ENCODE data around the gene SOCS3.

SOCS3 gene

GRCh38 chr17:78368348-78368747 lies 8.5 kb upstream of the SOCS3 start:
- POLR2A ChIA-PET = interaction anchor here (1.2 to 2.7 kb wide), 2 partner anchors 8 to 10 kb away, joined by 4 to 10 read pairs; partner anchors contain the start of gene PGS1

DNA sequence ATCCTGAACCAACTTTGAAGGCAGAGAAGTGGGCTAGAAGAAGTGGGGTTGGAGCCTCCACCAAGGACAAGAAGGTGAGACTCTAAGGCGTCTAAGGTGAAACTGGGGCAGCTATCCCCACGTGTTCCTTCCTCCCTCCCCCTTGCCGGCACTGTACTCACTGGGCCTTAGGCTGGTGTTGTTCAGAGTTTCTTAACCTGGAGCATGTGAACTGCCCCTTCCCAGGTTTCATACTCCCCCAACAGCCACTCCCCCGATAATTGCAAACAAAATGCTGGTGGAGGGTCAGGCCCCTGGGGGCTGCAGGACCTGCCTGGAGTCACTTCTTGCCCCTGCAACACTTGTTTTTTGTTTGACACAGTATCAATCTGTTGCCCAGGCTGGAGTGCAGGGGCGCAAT lies 7.3 kb upstream of the SOCS3 start:
- ChIA-PET POLR2A (interaction anchor here (2.7 kb wide), 1 partner anchor 11 kb away, joined by 10 read pairs; the partner anchor contains the start of gene PGS1), CTCF (no interaction called here)
- no peak for DNase-seq (ENCODE audit: extremely low spot score)
- TF ChIP-seq NFRKB (IDR thresholded peaks at IDR 0.05) (no peak), ZNF384 (IDR thresholded peaks at IDR 0.05) (no peak)

More at GRCh38 chr17:78368348-78368747, 8.5 kb upstream of the SOCS3 start:
- CTCF ChIA-PET = no interaction called here
- TF ChIP-seq LEF1 (IDR thresholded peaks at IDR 0.05; ENCODE audit: borderline replicate concordance) (no peak), SP1 (IDR thresholded peaks at IDR 0.05) (no peak), ZNF384 (IDR thresholded peaks at IDR 0.05) (no peak), HDGF (IDR thresholded peaks at IDR 0.05; ENCODE audit: borderline replicate concordance) (no peak), FOXK2 (IDR thresholded peaks at IDR 0.05) (no peak), L3MBTL2 (conservative IDR thresholded peaks at IDR 0.05) (no peak), PKNOX1 (IDR thresholded peaks at IDR 0.05) (no peak), NFRKB (IDR thresholded peaks at IDR 0.05) (no peak), FOXA1 (IDR thresholded peaks at IDR 0.05) (no peak), ELF4 (IDR thresholded peaks at IDR 0.05) (no peak), FOXM1 (IDR thresholded peaks at IDR 0.05; ENCODE audit: borderline replicate concordance) (no peak), SUZ12 (IDR thresholded peaks at IDR 0.05) (no peak), BHLHE40 (IDR thresholded peaks at IDR 0.05; ENCODE audit: borderline replicate concordance) (no peak), ARNT (IDR thresholded peaks at IDR 0.05) (no peak)
- no peak for DNase-seq (ENCODE audit: extremely low spot score)

GRCh38 chr17:78366109-78366848 lies 6.4 kb upstream of the SOCS3 start:
- no peak for DNase-seq (ENCODE audit: extremely low spot score)
- TF ChIP-seq FOXM1 (IDR thresholded peaks at IDR 0.05; ENCODE audit: borderline replicate concordance) (no peak), ARNT (IDR thresholded peaks at IDR 0.05) (no peak), NFRKB (IDR thresholded peaks at IDR 0.05) (no peak), CTBP1 (IDR thresholded peaks at IDR 0.05; ENCODE audit: borderline replicate concordance) (no peak), TARDBP (IDR thresholded peaks at IDR 0.05) (no peak), HDGF (IDR thresholded peaks at IDR 0.05; ENCODE audit: borderline replicate concordance) (no peak), BHLHE40 (IDR thresholded peaks at IDR 0.05; ENCODE audit: borderline replicate concordance) (no peak)
- ChIA-PET CTCF (interaction anchor here (0.6 kb wide), 1 partner anchor 19 kb away, joined by 3 read pairs; no protein-coding TSS in a partner anchor), POLR2A (no interaction called here)

- TF ChIP-seq FOXA1 (IDR thresholded peaks at IDR 0.05) (no peak), HDGF (IDR thresholded peaks at IDR 0.05; ENCODE audit: borderline replicate concordance) (no peak), ELF4 (IDR thresholded peaks at IDR 0.05) (no peak), L3MBTL2 (conservative IDR thresholded peaks at IDR 0.05) (no peak), NFRKB (IDR thresholded peaks at IDR 0.05) (no peak), TARDBP (IDR thresholded peaks at IDR 0.05) (no peak), CTBP1 (IDR thresholded peaks at IDR 0.05; ENCODE audit: borderline replicate concordance) (no peak)
- ChIA-PET POLR2A (interaction anchor here (0.8 to 0.9 kb wide), 2 partner anchors 13 to 53 kb away, joined by 3 to 5 read pairs; partner anchors contain the start of gene PGS1), CTCF (interaction anchor here (0.6 kb wide), 1 partner anchor 19 kb away, joined by 3 read pairs; no protein-coding TSS in a partner anchor)
- DNase-seq (ENCODE audit: extremely low spot score) = no peak
Observed at GRCh38 chr17:78365561-78366108, 5.8 kb upstream of the SOCS3 start.

GRCh38 chr17:78364436-78365281 lies 4.8 kb upstream of the SOCS3 start:
- POLR2A ChIA-PET = interaction anchor here (0.8 to 1.7 kb wide), 3 partner anchors 8 to 52 kb away, joined by 3 to 5 read pairs (median 4); partner anchors contain the start of gene PGS1
- TF ChIP-seq ARNT (IDR thresholded peaks at IDR 0.05) (no peak), SUZ12 (IDR thresholded peaks at IDR 0.05) (no peak), FOXM1 (IDR thresholded peaks at IDR 0.05; ENCODE audit: borderline replicate concordance) (no peak), BHLHE40 (IDR thresholded peaks at IDR 0.05; ENCODE audit: borderline replicate concordance) (no peak), PKNOX1 (IDR thresholded peaks at IDR 0.05) (no peak), ELF4 (IDR thresholded peaks at IDR 0.05) (no peak), SP1 (IDR thresholded peaks at IDR 0.05) (no peak), LEF1 (IDR thresholded peaks at IDR 0.05; ENCODE audit: borderline replicate concordance) (no peak), FOXA1 (IDR thresholded peaks at IDR 0.05) (no peak)
- DNase-seq (ENCODE audit: extremely low spot score) = no peak
- CTCF ChIA-PET = interaction anchor here (0.8 to 2.0 kb wide), 3 partner anchors 9 to 57 kb away, joined by 4 to 7 read pairs (median 4); no protein-coding TSS in a partner anchor

DNA sequence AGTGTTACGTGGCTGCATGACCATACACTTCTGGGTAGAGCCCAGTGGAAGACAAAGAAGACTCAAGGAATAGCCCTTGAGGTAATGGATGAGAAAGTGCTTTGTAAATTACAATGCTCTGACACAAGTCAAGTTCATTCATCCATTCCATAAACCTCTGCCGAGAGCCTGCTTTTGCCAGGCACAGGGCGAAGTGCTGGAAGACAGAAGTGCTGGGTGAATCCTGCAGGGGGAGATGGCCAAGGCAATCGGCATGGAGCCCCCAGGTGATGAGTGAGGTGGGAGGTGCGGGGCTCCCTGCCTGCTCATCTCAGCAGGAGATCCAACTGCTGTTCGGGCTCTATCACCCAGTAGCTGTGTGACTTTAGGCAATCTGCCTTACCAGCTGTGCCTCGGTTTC lies 2.8 kb upstream of the SOCS3 start:
- ChIA-PET CTCF (interaction anchor here (0.6 to 2.0 kb wide), 4 partner anchors 50 to 75 kb away, joined by 3 to 7 read pairs (median 5); no protein-coding TSS in a partner anchor), POLR2A (interaction anchor here (1.7 kb wide), 1 partner anchor 10 kb away, joined by 4 read pairs; no protein-coding TSS in a partner anchor)
- TF ChIP-seq SUZ12 (IDR thresholded peaks at IDR 0.05) = no peak
- no peak for DNase-seq (ENCODE audit: extremely low spot score)
